AG09309 (cell line): ENCODE results near the gene HIBCH.

ENCODE experiments used
- DNase-seq: peaks from one replicate; pipeline ENCODE4 v3.0.0-alpha.2; 2010; ENCODE audit warnings: low read depth
- H3K4me3 ChIP-seq: 2 replicates; pipeline ENCODE4 v1.5.1; 2011; ENCODE audit warnings: mild to moderate bottlenecking, low read depth, low read length, moderate library complexity; ENCODE audit not compliant: control insufficient read depth
- CTCF ChIP-seq: IDR thresholded peaks from 2 replicates; pipeline ENCODE4 v1.5.1; 2011; ENCODE audit warnings: mild to moderate bottlenecking, low read depth, low read length, inconsistent platforms; ENCODE audit not compliant: insufficient read depth, control insufficient read depth; ENCODE audit errors: missing control alignments

Gene HIBCH

GRCh38 chr2:190217616-190218015 lies 102.0 kb downstream of the HIBCH start:
- no peak for DNase-seq
- TF ChIP-seq CTCF, result no peak
- H3K4me3 ChIP-seq, result no peak overlapping the region

- no peak for TF ChIP-seq CTCF
- no peak for DNase-seq
- no peak overlapping the region for H3K4me3 ChIP-seq
These were observed 102.8 kb downstream of the HIBCH start for GRCh38 chr2:190216829-190217228.

GRCh38 chr2:190215620-190216019 lies 104.0 kb downstream of the HIBCH start:
- no peak for DNase-seq
- TF ChIP-seq CTCF, result no peak
- H3K4me3 ChIP-seq, result no peak overlapping the region

DNA sequence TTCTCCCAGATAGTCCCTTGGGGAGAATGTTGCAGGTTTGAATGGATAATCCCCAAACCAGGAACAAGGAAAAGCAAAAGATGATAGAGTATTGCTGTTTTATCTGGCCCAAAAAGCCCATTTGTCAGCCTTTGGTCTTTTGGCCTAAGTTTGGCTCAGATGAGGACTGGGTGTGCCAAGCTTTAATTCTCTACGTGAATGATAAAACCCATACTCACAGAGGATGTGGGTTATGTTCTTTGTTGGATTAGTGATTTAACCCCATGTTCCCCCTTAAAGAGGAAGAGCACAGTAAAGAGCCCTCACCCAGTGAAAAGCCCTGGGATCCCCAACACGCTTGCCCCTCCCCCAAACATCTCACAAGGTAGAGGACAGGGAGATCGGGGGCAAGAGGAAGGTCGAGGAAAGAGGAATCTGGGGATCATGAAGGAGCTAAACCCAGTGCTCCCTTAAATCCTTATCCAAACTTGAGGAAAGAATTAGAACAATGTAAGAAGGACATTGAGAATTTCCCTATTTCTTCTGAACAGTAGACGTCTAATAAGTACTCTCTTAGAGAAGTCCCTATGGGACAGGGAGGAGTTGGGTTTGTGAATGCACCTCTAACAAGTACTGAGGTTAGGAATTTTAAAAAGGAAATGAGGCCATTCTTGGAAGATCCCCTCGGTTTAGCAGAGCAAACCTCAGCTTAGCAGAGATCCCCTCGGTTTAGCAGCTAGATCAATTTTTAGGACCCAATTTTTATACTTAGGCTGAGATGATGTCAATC lies 105.0 kb downstream of the HIBCH start:
- no peak overlapping the region for H3K4me3 ChIP-seq
- DNase-seq, result no peak
- TF ChIP-seq CTCF, result no peak

GRCh38 chr2:190213441-190214335 lies 105.9 kb downstream of the HIBCH start:
- no peak overlapping the region for H3K4me3 ChIP-seq
- TF ChIP-seq CTCF, result no peak
- no peak for DNase-seq

- TF ChIP-seq CTCF, result no peak
- no peak for DNase-seq
- H3K4me3 ChIP-seq, result no peak overlapping the region
These were observed 109.2 kb downstream of the HIBCH start for GRCh38 chr2:190210471-190210870.
